OCI-LY1 (cell line): ENCODE data around the gene CACNA1C.

Experiments
- H2AFZ ChIP-seq: fragments of 200-600 bp; sonication (generic), shearing (Covaris generic); 2 replicates; pipeline ENCODE4 v1.6.0; 2014; ENCODE audit warnings: antibody characterized with exemption, mild to moderate bottlenecking, low read length
- H3F3A ChIP-seq: fragments of 200-600 bp; sonication (generic), shearing (Covaris generic); 2 replicates; pipeline ENCODE4 v1.6.0; 2014; ENCODE audit warnings: mild to moderate bottlenecking, antibody characterized with exemption, low read length, moderate library complexity; ENCODE audit not compliant: insufficient read depth
- H3K27ac ChIP-seq: fragments of 200-600 bp; sonication (generic); 2 replicates; pipeline ENCODE4 v1.5.1; 2014; ENCODE audit warnings: low read length, mixed run types, mild to moderate bottlenecking, low read depth; ENCODE audit not compliant: poor library complexity, severe bottlenecking
- H3K27me3 ChIP-seq: fragments of 200-600 bp; sonication (generic); 2 replicates; pipeline ENCODE4 v1.6.0; 2014; ENCODE audit warnings: antibody characterized with exemption, mild to moderate bottlenecking, low read length, moderate library complexity; ENCODE audit not compliant: insufficient read depth
- H3K36me3 ChIP-seq: fragments of 200-600 bp; sonication (generic); 2 replicates; pipeline ENCODE4 v1.6.1; 2014; ENCODE audit warnings: mild to moderate bottlenecking, antibody characterized with exemption, low read length, moderate library complexity, mixed read lengths; ENCODE audit not compliant: insufficient read depth
- H3K4me1 ChIP-seq: fragments of 200-600 bp; sonication (generic); 2 replicates; pipeline ENCODE4 v1.5.1; 2014; ENCODE audit warnings: mild to moderate bottlenecking, low read length, moderate library complexity; ENCODE audit not compliant: insufficient read depth, severe bottlenecking
- H3K4me2 ChIP-seq: fragments of 200-600 bp; sonication (generic), shearing (Covaris generic); 2 replicates; pipeline ENCODE4 v1.6.1; 2014; ENCODE audit warnings: low read length
- H3K4me3 ChIP-seq: fragments of 200-600 bp; sonication (generic); 2 replicates; pipeline ENCODE4 v1.5.1; 2014; ENCODE audit warnings: low read length, low read depth, mild to moderate bottlenecking, mixed read lengths; ENCODE audit not compliant: poor library complexity, severe bottlenecking
- H3K79me2 ChIP-seq: fragments of 200-600 bp; shearing (Covaris generic); 2 replicates; pipeline ENCODE4 v1.6.1; 2016; ENCODE audit warnings: mixed run types, low read length, mixed read lengths; ENCODE audit not compliant: insufficient read depth
- H3K9ac ChIP-seq: fragments of 200-600 bp; sonication (generic), shearing (Covaris generic); 2 replicates; pipeline ENCODE4 v1.6.1; 2014; ENCODE audit warnings: mild to moderate bottlenecking, low read length, mixed read lengths
- H3K9me2 ChIP-seq: fragments of 200-600 bp; sonication (generic), shearing (Covaris generic); 2 replicates; pipeline ENCODE4 v1.6.1; 2014; ENCODE audit warnings: low read depth, mild to moderate bottlenecking, low read length, mixed read lengths
- H3K9me3 ChIP-seq: fragments of 200-600 bp; shearing (Covaris generic); 2 replicates; pipeline ENCODE4 v1.6.1; 2014; ENCODE audit warnings: low read length, mixed read lengths
- H4K20me1 ChIP-seq: fragments of 200-600 bp; sonication (generic), shearing (Covaris generic); 2 replicates; pipeline ENCODE4 v1.6.0; 2016; ENCODE audit warnings: mild to moderate bottlenecking, low read length; ENCODE audit not compliant: insufficient read depth
- EZH2 ChIP-seq: fragments of 200-600 bp; sonication (generic), shearing (Covaris generic); IDR thresholded peaks from 2 replicates; pipeline ENCODE4 v1.8.0; 2017; ENCODE audit warnings: borderline replicate concordance, mixed run types, mild to moderate bottlenecking, antibody characterized with exemption, low read length, moderate library complexity, mixed read lengths
- TF ChIP-seq, protein P1 (sequence below): fragments of 200-600 bp; sonication (generic), shearing (Covaris generic); IDR thresholded peaks from 2 replicates; pipeline ENCODE4 v1.5.1; 2017; ENCODE audit warnings: mild to moderate bottlenecking, antibody characterized with exemption, low read length, moderate library complexity, mixed read lengths

Gene CACNA1C

DNA sequence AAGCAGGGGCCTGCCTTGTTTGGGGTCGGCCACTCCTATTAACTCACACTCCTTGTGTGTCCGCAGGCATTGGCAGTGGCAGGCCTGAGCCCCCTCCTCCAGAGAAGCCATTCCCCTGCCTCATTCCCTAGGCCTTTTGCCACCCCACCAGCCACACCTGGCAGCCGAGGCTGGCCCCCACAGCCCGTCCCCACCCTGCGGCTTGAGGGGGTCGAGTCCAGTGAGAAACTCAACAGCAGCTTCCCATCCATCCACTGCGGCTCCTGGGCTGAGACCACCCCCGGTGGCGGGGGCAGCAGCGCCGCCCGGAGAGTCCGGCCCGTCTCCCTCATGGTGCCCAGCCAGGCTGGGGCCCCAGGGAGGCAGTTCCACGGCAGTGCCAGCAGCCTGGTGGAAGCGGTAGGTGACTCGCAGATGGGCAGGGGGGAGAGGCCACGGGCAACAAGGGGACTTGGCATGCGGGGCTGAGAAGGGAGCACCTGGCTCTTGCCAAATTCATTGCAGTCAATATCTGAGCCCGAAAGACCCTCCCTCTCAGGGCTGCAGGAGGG lies 635.7 kb downstream of the CACNA1C start:
- Histone ChIP-seq H3K9ac (no peak overlapping the region), H3K27me3 (no peaks in the 10 kb centered on the region), H3K36me3 (no peaks in the 10 kb centered on the region)

GRCh38 chr12:2689393-2689792 lies 636.6 kb downstream of the CACNA1C start:
- no peak overlapping the region for H3K4me3 ChIP-seq
- H3K36me3 ChIP-seq, result no peaks in the 10 kb centered on the region
- H3K9me2 ChIP-seq, result no peaks in the 10 kb centered on the region
- H3K79me2 ChIP-seq, result no peaks in the 10 kb centered on the region
- no peak overlapping the region for H3K9ac ChIP-seq
- H2AFZ ChIP-seq, result no peak overlapping the region
- H4K20me1 ChIP-seq, result no peaks in the 10 kb centered on the region
- TF ChIP-seq EZH2, result no peak
- TF ChIP-seq, protein P1, sequence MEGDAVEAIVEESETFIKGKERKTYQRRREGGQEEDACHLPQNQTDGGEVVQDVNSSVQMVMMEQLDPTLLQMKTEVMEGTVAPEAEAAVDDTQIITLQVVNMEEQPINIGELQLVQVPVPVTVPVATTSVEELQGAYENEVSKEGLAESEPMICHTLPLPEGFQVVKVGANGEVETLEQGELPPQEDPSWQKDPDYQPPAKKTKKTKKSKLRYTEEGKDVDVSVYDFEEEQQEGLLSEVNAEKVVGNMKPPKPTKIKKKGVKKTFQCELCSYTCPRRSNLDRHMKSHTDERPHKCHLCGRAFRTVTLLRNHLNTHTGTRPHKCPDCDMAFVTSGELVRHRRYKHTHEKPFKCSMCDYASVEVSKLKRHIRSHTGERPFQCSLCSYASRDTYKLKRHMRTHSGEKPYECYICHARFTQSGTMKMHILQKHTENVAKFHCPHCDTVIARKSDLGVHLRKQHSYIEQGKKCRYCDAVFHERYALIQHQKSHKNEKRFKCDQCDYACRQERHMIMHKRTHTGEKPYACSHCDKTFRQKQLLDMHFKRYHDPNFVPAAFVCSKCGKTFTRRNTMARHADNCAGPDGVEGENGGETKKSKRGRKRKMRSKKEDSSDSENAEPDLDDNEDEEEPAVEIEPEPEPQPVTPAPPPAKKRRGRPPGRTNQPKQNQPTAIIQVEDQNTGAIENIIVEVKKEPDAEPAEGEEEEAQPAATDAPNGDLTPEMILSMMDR, result no peak
- H3K27me3 ChIP-seq, result no peaks in the 10 kb centered on the region
- no peak overlapping the region for H3K27ac ChIP-seq
- H3K9me3 ChIP-seq, result no peaks in the 10 kb centered on the region
- H3K4me2 ChIP-seq, result no peak overlapping the region
- peaks cover 28% of the 10 kb centered on the region for H3K4me1 ChIP-seq
- H3F3A ChIP-seq, result no peaks in the 10 kb centered on the region

More for the DNA sequence above, 635.7 kb downstream of the CACNA1C start:
- no peak overlapping the region for H3K4me2 ChIP-seq
- TF ChIP-seq EZH2, result no peak
- TF ChIP-seq, protein P1, result no peak
- H3K4me1 ChIP-seq, result peaks cover 28% of the 10 kb centered on the region
- no peaks in the 10 kb centered on the region for H3K9me3 ChIP-seq
- no peaks in the 10 kb centered on the region for H3K9me2 ChIP-seq
- H3F3A ChIP-seq, result no peaks in the 10 kb centered on the region
- H2AFZ ChIP-seq, result no peak overlapping the region
- H3K27ac ChIP-seq, result no peak overlapping the region
- H3K79me2 ChIP-seq, result no peaks in the 10 kb centered on the region
- H4K20me1 ChIP-seq, result no peaks in the 10 kb centered on the region
- H3K4me3 ChIP-seq, result no peak overlapping the region

DNA sequence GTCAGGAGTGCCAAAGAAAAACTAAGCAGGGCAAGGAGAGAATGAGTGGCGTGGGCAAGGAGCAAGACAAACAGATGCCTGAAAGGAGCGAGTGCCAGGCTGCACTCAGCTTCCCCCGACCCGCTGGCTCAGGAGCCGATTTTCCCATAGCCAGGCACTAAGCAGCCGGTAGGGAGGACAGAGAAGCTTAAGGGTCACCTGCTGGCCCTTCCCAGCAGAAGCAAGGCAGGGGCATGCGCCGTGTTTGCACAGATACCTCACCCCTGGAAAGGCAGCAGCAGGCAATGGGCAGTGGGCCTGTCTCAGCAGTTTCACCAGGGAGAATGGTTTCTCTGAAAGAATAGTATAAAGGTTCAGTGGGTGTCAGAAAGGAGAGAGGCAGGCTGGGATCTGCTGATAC lies 637.1 kb downstream of the CACNA1C start:
- Histone ChIP-seq H3K9ac (no peak overlapping the region), H3K27me3 (no peaks in the 10 kb centered on the region), H2AFZ (no peak overlapping the region), H3K4me3 (no peak overlapping the region), H3K36me3 (no peaks in the 10 kb centered on the region), H3K27ac (no peak overlapping the region), H3K4me1 (peaks cover 28% of the 10 kb centered on the region), H3K9me3 (no peaks in the 10 kb centered on the region), H3F3A (no peaks in the 10 kb centered on the region), H3K4me2 (no peak overlapping the region), H4K20me1 (no peaks in the 10 kb centered on the region), H3K79me2 (no peaks in the 10 kb centered on the region), H3K9me2 (no peaks in the 10 kb centered on the region)
- TF ChIP-seq, protein P1, result no peak
- no peak for TF ChIP-seq EZH2
